Measurements from ENCODE around the gene NKX2-8. TPM values are rescaled to one million over a fixed set of nuclear protein-coding genes. Genes with fewer than 3 reads are reported as not detected.

The NKX2-8 gene
- total and polyA plus RNA-seq, 7 experiments from 2014 or later = not detected

GRCh38 chr14:36618641-36619040 is 36.2 kb upstream of the NKX2-8 start:
- H3K4me3 Mint-ChIP-seq = no peak overlapping the region
- Histone ChIP-seq H3K27ac (ENCODE audit: low read depth, low read length) (no peak overlapping the region), H3K36me3 (ENCODE audit: control insufficient read depth in 2 of 3, insufficient read depth in 3 of 3, low read length in 3 of 3) (no peaks in the 10 kb centered on the region), H3K4me1 (ENCODE audit: control insufficient read depth in 2 of 2, insufficient read depth in 2 of 2, low read length in 2 of 2) (no peaks in the 10 kb centered on the region), H3K4me3 (ENCODE audit: low read length) (no peak overlapping the region), H3K27me3 (ENCODE audit: control insufficient read depth in 2 of 2, insufficient read depth in 2 of 2, low read length in 2 of 2) (no peaks in the 10 kb centered on the region), H3K9me3 (ENCODE audit: control insufficient read depth in 2 of 3, low read length in 3 of 3) (no peaks in the 10 kb centered on the region)
- H3K27me3 Mint-ChIP-seq = peaks cover 0 to 14% (median 6%) of the 10 kb centered on the region in 5 donors
- H3K27ac Mint-ChIP-seq = no peak overlapping the region
- intact Hi-C loops (cut with micrococcal nuclease) = no loop called here
- CTCF ChIA-PET = no interaction called here
- POLR2A ChIA-PET = no interaction called here
- no peaks in the 10 kb centered on the region for H3K36me3 Mint-ChIP-seq
- H3K9me3 Mint-ChIP-seq = peaks cover 0 to 23% (median 5%) of the 10 kb centered on the region in 11 donors
- no peaks in the 10 kb centered on the region for H3K4me1 Mint-ChIP-seq
- DNase-seq = no peak
- no peak for ATAC-seq

GRCh38 chr14:36617824-36618223 is 35.4 kb upstream of the NKX2-8 start:
- ChIA-PET POLR2A (no interaction called here), CTCF (interaction anchor here (0.6 kb wide), 1 partner anchor 36 kb away, joined by 3 read pairs; no protein-coding TSS in a partner anchor)
- Mint-ChIP-seq H3K4me1 (no peaks in the 10 kb centered on the region), H3K9me3 (peaks cover 0 to 20% (median 5%) of the 10 kb centered on the region in 11 donors), H3K36me3 (no peaks in the 10 kb centered on the region), H3K27ac (no peak overlapping the region), H3K27me3 (peaks cover 0 to 9% (median 3%) of the 10 kb centered on the region in 5 donors), H3K4me3 (no peak overlapping the region)
- H3K27ac ChIP-seq (ENCODE audit: low read depth, low read length) = no peak overlapping the region
- H3K36me3 ChIP-seq (ENCODE audit: control insufficient read depth in 2 of 3, insufficient read depth in 3 of 3, low read length in 3 of 3) = no peaks in the 10 kb centered on the region
- H3K4me3 ChIP-seq (ENCODE audit: low read length) = no peak overlapping the region
- H3K4me1 ChIP-seq (ENCODE audit: control insufficient read depth in 2 of 2, insufficient read depth in 2 of 2, low read length in 2 of 2) = no peaks in the 10 kb centered on the region
- DNase-seq = no peak
- ATAC-seq = no peak
- no peaks in the 10 kb centered on the region for H3K27me3 ChIP-seq (ENCODE audit: control insufficient read depth in 2 of 2, insufficient read depth in 2 of 2, low read length in 2 of 2)
- intact Hi-C loops (cut with micrococcal nuclease) = no loop called here
- no peaks in the 10 kb centered on the region for H3K9me3 ChIP-seq (ENCODE audit: control insufficient read depth in 2 of 3, low read length in 3 of 3)

- CTCF ChIA-PET = no interaction called here
- POLR2A ChIA-PET = no interaction called here
- intact Hi-C loops (cut with micrococcal nuclease) = loop anchor here (1.0 to 5.0 kb wide), 2 partner anchors 52 to 393 kb away; no protein-coding TSS in a partner anchor
These were observed 23.1 kb upstream of the NKX2-8 start for GRCh38 chr14:36605506-36605857.

GRCh38 chr14:36604757-36605505 is 22.5 kb upstream of the NKX2-8 start:
- Mint-ChIP-seq H3K4me3 (no peak overlapping the region), H3K27me3 (peaks cover 5 to 21% (median 14%) of the 10 kb centered on the region in 5 donors), H3K27ac (no peak overlapping the region), H3K36me3 (no peaks in the 10 kb centered on the region), H3K9me3 (peaks cover 0 to 3% (median 0%) of the 10 kb centered on the region in 11 donors), H3K4me1 (no peaks in the 10 kb centered on the region)
- Histone ChIP-seq H3K4me1 (ENCODE audit: control insufficient read depth in 2 of 2, insufficient read depth in 2 of 2, low read length in 2 of 2) (no peaks in the 10 kb centered on the region), H3K36me3 (ENCODE audit: control insufficient read depth in 2 of 3, insufficient read depth in 3 of 3, low read length in 3 of 3) (no peaks in the 10 kb centered on the region), H3K4me3 (ENCODE audit: low read length) (no peak overlapping the region), H3K27me3 (ENCODE audit: control insufficient read depth in 2 of 2, insufficient read depth in 2 of 2, low read length in 2 of 2) (no peaks in the 10 kb centered on the region), H3K9me3 (ENCODE audit: control insufficient read depth in 2 of 3, low read length in 3 of 3) (no peaks in the 10 kb centered on the region), H3K27ac (ENCODE audit: low read depth, low read length) (no peak overlapping the region)
- ATAC-seq = no peak
- ChIA-PET CTCF (interaction anchor here (0.7 kb wide), 1 partner anchor 29 kb away, joined by 4 read pairs; no protein-coding TSS in a partner anchor), POLR2A (no interaction called here)
- DNase-seq = peak in 6 of 9 donors; percentile 2 to 23 (median 5)
- intact Hi-C loops (cut with micrococcal nuclease) = loop anchor here (1.0 to 5.0 kb wide), 3 partner anchors 52 to 723 kb away; no protein-coding TSS in a partner anchor

More at GRCh38 chr14:36605506-36605857, 23.1 kb upstream of the NKX2-8 start:
- Mint-ChIP-seq H3K36me3 (no peaks in the 10 kb centered on the region), H3K27ac (no peak overlapping the region), H3K27me3 (peaks cover under 1 to 19% (median 9%) of the 10 kb centered on the region in 5 donors), H3K4me1 (no peaks in the 10 kb centered on the region), H3K9me3 (peaks cover 0 to 3% (median 0%) of the 10 kb centered on the region in 11 donors), H3K4me3 (no peak overlapping the region)
- DNase-seq (no peak), ATAC-seq (no peak)
- H3K4me1 ChIP-seq (ENCODE audit: control insufficient read depth in 2 of 2, insufficient read depth in 2 of 2, low read length in 2 of 2) = no peaks in the 10 kb centered on the region
- no peaks in the 10 kb centered on the region for H3K27me3 ChIP-seq (ENCODE audit: control insufficient read depth in 2 of 2, insufficient read depth in 2 of 2, low read length in 2 of 2)
- H3K36me3 ChIP-seq (ENCODE audit: control insufficient read depth in 2 of 3, insufficient read depth in 3 of 3, low read length in 3 of 3) = no peaks in the 10 kb centered on the region
- no peaks in the 10 kb centered on the region for H3K9me3 ChIP-seq (ENCODE audit: control insufficient read depth in 2 of 3, low read length in 3 of 3)
- H3K4me3 ChIP-seq (ENCODE audit: low read length) = no peak overlapping the region
- H3K27ac ChIP-seq (ENCODE audit: low read depth, low read length) = no peak overlapping the region

- no peaks in the 10 kb centered on the region for H3K9me3 ChIP-seq (ENCODE audit: control insufficient read depth in 2 of 3, low read length in 3 of 3)
- DNase-seq (no peak), ATAC-seq (no peak)
- no peak overlapping the region for H3K4me3 ChIP-seq (ENCODE audit: low read length)
- H3K4me1 ChIP-seq (ENCODE audit: control insufficient read depth in 2 of 2, insufficient read depth in 2 of 2, low read length in 2 of 2) = no peaks in the 10 kb centered on the region
- H3K4me3 Mint-ChIP-seq = no peak overlapping the region
- H3K4me1 Mint-ChIP-seq = no peaks in the 10 kb centered on the region
- no peak overlapping the region for H3K27ac Mint-ChIP-seq
- peaks cover 0 to 1% (median 0%) of the 10 kb centered on the region in 11 donors for H3K9me3 Mint-ChIP-seq
- no peaks in the 10 kb centered on the region for H3K36me3 Mint-ChIP-seq
- H3K36me3 ChIP-seq (ENCODE audit: control insufficient read depth in 2 of 3, insufficient read depth in 3 of 3, low read length in 3 of 3) = no peaks in the 10 kb centered on the region
- H3K27ac ChIP-seq (ENCODE audit: low read depth, low read length) = no peak overlapping the region
- intact Hi-C loops (cut with micrococcal nuclease) = loop anchor here in 1 of 2 donors (5.0 kb wide), 1 partner anchor 718 kb away; no protein-coding TSS in a partner anchor
- POLR2A ChIA-PET = no interaction called here
- no peaks in the 10 kb centered on the region for H3K27me3 ChIP-seq (ENCODE audit: control insufficient read depth in 2 of 2, insufficient read depth in 2 of 2, low read length in 2 of 2)
- H3K27me3 Mint-ChIP-seq = peaks cover 8 to 48% (median 15%) of the 10 kb centered on the region in 5 donors
- CTCF ChIA-PET = no interaction called here
These were observed 18.0 kb upstream of the NKX2-8 start for GRCh38 chr14:36600431-36600830.

GRCh38 chr14:36591482-36591881 is 9.1 kb upstream of the NKX2-8 start:
- peaks cover 60 to 71% (median 68%) of the 10 kb centered on the region in 5 donors for H3K27me3 Mint-ChIP-seq
- DNase-seq = no peak
- no peak overlapping the region for H3K27ac Mint-ChIP-seq
- ChIA-PET CTCF (no interaction called here), POLR2A (no interaction called here)
- H3K4me3 Mint-ChIP-seq = no peak overlapping the region
- H3K27ac ChIP-seq (ENCODE audit: low read depth, low read length) = no peak overlapping the region
- no peak for ATAC-seq
- peaks cover 0 to 6% (median 0%) of the 10 kb centered on the region in 5 donors for H3K36me3 Mint-ChIP-seq
- peaks cover 0 to 3% (median 0%) of the 10 kb centered on the region in 7 donors for H3K4me1 Mint-ChIP-seq
- no peak overlapping the region for H3K4me3 ChIP-seq (ENCODE audit: low read length)
- H3K36me3 ChIP-seq (ENCODE audit: control insufficient read depth in 2 of 3, insufficient read depth in 3 of 3, low read length in 3 of 3) = no peaks in the 10 kb centered on the region
- peaks cover 0 to 4% (median 0%) of the 10 kb centered on the region in 11 donors for H3K9me3 Mint-ChIP-seq
- intact Hi-C loops (cut with micrococcal nuclease) = no loop called here
- no peaks in the 10 kb centered on the region for H3K9me3 ChIP-seq (ENCODE audit: control insufficient read depth in 2 of 3, low read length in 3 of 3)
- H3K27me3 ChIP-seq (ENCODE audit: control insufficient read depth in 2 of 2, insufficient read depth in 2 of 2, low read length in 2 of 2) = peaks cover 0 to 6% of the 10 kb centered on the region in 2 donors
- H3K4me1 ChIP-seq (ENCODE audit: control insufficient read depth in 2 of 2, insufficient read depth in 2 of 2, low read length in 2 of 2) = no peaks in the 10 kb centered on the region
